Measurements from ENCODE around the gene RBP4. TPM values are rescaled to one million over a fixed set of nuclear protein-coding genes. Genes with fewer than 3 reads are reported as not detected.

The RBP4 gene
- total and polyA plus RNA-seq, 10 of the 15 experiments (the other 5 are each of a cell fraction or from before 2014, with no cell fraction given): 1.2 TPM; not detected in 9

DNA sequence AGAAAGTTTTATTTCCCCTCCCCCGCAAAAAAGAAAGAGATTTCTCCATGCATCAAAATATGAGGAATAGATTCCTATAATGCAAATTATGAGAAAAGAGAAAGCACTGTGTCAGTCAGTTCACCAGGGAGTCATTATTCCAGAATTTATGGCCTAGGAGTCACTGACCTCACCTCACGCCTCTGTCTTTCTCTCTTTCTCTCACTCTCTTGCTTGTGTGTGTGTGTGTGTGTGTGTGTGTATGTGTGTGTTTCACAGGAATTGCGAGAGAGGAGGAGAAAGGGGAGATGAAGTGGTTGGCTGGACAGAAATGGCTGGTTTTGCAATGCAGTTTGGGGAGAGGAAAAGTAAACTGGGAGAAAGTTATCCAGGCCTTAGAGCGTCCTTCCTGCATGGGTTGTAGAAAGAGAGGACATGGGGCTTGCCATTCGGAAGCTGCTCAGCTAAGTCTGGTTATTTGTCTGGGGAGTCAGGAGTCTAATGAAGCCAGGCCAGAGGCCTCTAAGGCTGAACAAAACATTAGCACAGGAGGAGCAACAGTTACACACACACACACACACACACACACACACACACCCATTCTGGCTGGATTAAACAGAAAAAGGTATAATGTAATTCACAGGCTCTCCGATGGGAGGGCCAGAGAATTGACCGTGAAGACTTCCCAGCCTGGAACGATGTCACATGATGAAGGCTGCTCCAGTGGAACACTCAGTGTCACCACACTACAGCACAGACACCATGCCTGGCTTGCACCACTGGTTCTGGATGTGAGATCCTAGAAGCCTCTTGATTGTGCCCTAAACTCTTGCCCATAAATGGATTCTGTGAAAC is 47.3 kb downstream of the RBP4 start:
- TF ChIP-seq IRF4 (IDR thresholded peaks at IDR 0.05; ENCODE audit: low read depth, low read length) (no peak), SRF (IDR thresholded peaks at IDR 0.05; ENCODE audit: low read depth in 2 of 2, low read length in 2 of 2) (no peak), RELA (IDR thresholded peaks at IDR 0.05; ENCODE audit: borderline replicate concordance, partially characterized antibody) (no peak), CREM (IDR thresholded peaks at IDR 0.05; ENCODE audit: low read depth) (no peak), ESRRA (IDR thresholded peaks at IDR 0.05; ENCODE audit: low read length) (no peak), TCF12 (IDR thresholded peaks at IDR 0.05; ENCODE audit: low read depth, low read length) (no peak), KAT2A (conservative IDR thresholded peaks at IDR 0.05; ENCODE audit: control insufficient read depth, low read depth, low read length) (no peak), EGR1 (IDR thresholded peaks at IDR 0.05; ENCODE audit: borderline replicate concordance in 1 of 2, low read depth in 2 of 2, low read length in 2 of 2) (no peak), DPF2 (IDR thresholded peaks at IDR 0.05) (no peak), PML (IDR thresholded peaks at IDR 0.05; ENCODE audit: low read length) (no peak), FOXM1 (IDR thresholded peaks at IDR 0.05; ENCODE audit: low read depth, low read length) (no peak), CBFB (IDR thresholded peaks at IDR 0.05; ENCODE audit: low read depth) (no peak), CHD4 (IDR thresholded peaks at IDR 0.05) (no peak)
- TF ChIP-seq, protein P1, sequence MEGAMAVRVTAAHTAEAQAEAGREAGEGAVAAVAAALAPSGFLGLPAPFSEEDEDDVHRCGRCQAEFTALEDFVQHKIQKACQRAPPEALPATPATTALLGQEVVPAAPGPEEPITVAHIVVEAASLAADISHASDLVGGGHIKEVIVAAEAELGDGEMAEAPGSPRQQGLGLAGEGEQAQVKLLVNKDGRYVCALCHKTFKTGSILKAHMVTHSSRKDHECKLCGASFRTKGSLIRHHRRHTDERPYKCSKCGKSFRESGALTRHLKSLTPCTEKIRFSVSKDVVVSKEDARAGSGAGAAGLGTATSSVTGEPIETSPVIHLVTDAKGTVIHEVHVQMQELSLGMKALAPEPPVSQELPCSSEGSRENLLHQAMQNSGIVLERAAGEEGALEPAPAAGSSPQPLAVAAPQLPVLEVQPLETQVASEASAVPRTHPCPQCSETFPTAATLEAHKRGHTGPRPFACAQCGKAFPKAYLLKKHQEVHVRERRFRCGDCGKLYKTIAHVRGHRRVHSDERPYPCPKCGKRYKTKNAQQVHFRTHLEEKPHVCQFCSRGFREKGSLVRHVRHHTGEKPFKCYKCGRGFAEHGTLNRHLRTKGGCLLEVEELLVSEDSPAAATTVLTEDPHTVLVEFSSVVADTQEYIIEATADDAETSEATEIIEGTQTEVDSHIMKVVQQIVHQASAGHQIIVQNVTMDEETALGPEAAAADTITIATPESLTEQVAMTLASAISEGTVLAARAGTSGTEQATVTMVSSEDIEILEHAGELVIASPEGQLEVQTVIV (IDR thresholded peaks at IDR 0.05; ENCODE audit: borderline replicate concordance, partially characterized antibody): no peak
- ChIA-PET CTCF (interaction anchor here (0.7 to 4.9 kb wide), 11 partner anchors 10 to 363 kb away, joined by 3 to 60 read pairs (median 6); no protein-coding TSS in a partner anchor), RAD21 (ENCODE audit: unreplicated experiment) (interaction anchor here (1.2 to 2.1 kb wide), 6 partner anchors 11 to 367 kb away, joined by 3 to 13 read pairs (median 4); no protein-coding TSS in a partner anchor), POLR2A (no interaction called here), SMC1A (ENCODE audit: uncharacterized antibody, unreplicated experiment) (interaction anchor here (0.6 to 3.1 kb wide), 8 partner anchors 8 to 305 kb away, joined by 3 to 16 read pairs (median 5); partner anchors contain the start of gene MYOF)
- no peaks in the 10 kb centered on the region for H4K20me1 ChIP-seq (ENCODE audit: control insufficient read depth, insufficient read depth)
- intact Hi-C loops (cut with micrococcal nuclease; ENCODE audit: unreplicated experiment) (loop anchor here (1.0 to 2.0 kb wide), 3 partner anchors 127 to 306 kb away; no protein-coding TSS in a partner anchor), in situ Hi-C loops (cut with MboI) (loop anchor here (10.0 kb wide), 1 partner anchor 261 kb away; no protein-coding TSS in a partner anchor)
- H3K4me3 ChIP-seq: no peak overlapping the region
- no peak overlapping the region for H2AFZ ChIP-seq (ENCODE audit: control insufficient read depth, low read depth, low read length)
- peak; percentile 19; the same call in 1 of the 3 replicates for ATAC-seq
- no peaks in the 10 kb centered on the region for H3K9me3 ChIP-seq (replicated peaks; ENCODE audit: control insufficient read depth, insufficient read depth, low read length)
- H3K27ac ChIP-seq (ENCODE audit: control insufficient read depth, insufficient read depth): no peak overlapping the region
- DNase-seq (ENCODE audit: low read depth, low spot score): no peak
- WGBS (ENCODE audit: insufficient coverage, insufficient replicate concordance, low lambda C conversion rate, missing lambda C conversion rate): 30% methylated on average over 8 of the region's 8 CpGs
- H3K36me3 ChIP-seq (ENCODE audit: control insufficient read depth in 2 of 2, insufficient read depth in 2 of 2, low read length in 1 of 2): no peaks in the 10 kb centered on the region
- H3K9ac ChIP-seq (ENCODE audit: control insufficient read depth, insufficient read depth, low read length): no peak overlapping the region
- H3K4me2 ChIP-seq (ENCODE audit: control insufficient read depth, insufficient read depth): no peak overlapping the region
- H3K79me2 ChIP-seq (ENCODE audit: control insufficient read depth, insufficient read depth, low read length): no peaks in the 10 kb centered on the region
- FAIRE-seq: no peak
- H3K4me1 ChIP-seq (ENCODE audit: control insufficient read depth, insufficient read depth, low read length): no peaks in the 10 kb centered on the region
- BruUV-seq (replicated peaks): no TSS peak
- H3K27me3 ChIP-seq (replicated peaks in 1 of 2; ENCODE audit: control insufficient read depth in 2 of 2, insufficient read depth in 2 of 2, low read length in 1 of 2): no peaks in the 10 kb centered on the region
